M059J (cell line): ENCODE data around the gene NRIP3. TPM values are rescaled to one million over a fixed set of nuclear protein-coding genes. Genes with fewer than 3 reads are reported as not detected.
"Not testable (repeated sequence)": the region's sequence is repeated elsewhere in the genome, so short reads cannot be mapped to it uniquely, and the experiment has no call there.

ENCODE experiments used
- DNase-seq: peaks from one replicate; pipeline ENCODE4 v3.0.0-alpha.2; 2012; ENCODE audit warnings: low read depth
- total RNA-seq: library from RNA; depleted of rRNA; stranded (reverse); fragments of >200 nt; shearing (Covaris generic); gene quantifications from 2 replicates; pipeline ENCODE4 v1.2.3, GENCODE V29; 2014

Gene NRIP3
- total RNA-seq, 1 experiment from 2014 or later: 30.5 TPM

DNA sequence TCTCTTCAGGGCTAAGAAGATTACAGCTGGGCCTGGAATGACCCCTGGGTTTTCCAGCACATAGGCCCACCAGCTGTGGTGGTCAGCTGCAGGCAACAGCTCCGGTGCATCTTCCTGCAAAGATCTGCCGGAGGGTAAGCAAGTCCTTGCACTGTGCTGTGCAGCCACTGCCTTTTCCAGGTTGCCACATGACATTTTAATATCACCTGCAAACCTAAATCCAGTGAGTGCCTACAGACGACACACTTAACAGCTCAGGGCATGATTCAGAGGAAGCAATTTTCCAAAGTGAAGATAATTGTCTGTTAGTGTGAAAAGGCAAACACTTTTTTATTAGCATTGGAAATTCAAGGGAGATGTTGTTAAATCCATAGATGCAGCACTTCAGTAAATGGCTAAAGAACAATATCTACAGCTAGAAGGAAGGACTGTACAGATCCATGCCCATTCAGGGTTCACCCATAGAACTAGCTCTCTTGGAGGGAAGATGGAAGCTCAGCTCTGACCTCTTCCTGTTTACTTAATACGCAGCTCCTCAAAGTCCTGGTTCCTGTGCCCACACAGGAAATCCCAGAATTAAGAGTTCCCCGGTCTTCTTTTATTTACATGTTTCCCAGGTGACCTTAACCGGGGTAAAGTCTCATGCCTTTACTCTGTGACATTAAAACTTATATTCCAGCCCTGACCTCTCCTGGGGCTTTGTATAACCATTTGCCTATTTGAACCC, 13.3 kb upstream of the NRIP3 start:
- peak; percentile 62 for DNase-seq

DNA sequence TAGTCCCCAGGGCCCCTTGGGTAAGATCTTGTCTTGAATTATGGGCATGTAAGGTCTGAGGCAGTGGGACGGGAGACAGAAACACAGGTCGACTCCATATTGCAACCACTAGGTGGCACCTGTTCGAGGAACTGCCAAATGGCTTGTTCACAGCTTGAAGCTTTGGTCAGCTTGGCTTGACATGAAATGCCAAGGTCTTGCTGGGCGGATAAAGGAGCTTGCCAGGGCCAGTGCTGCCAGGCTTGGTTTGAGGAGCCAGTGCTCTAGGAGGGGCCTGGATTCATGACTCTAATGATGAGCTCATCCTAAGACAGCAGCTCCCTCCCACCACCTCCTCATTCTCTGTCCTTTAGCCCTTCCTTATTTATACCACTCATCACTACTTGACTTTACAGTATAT, 11.9 kb upstream of the NRIP3 start:
- DNase-seq: peak; percentile 80

GRCh38 chr11:9014826-9015225, 11.0 kb upstream of the NRIP3 start:
- peak; percentile 42 for DNase-seq

GRCh38 chr11:9013373-9013772, 9.6 kb upstream of the NRIP3 start:
- DNase-seq: no peak

- not testable (repeated sequence) for DNase-seq
Measured at GRCh38 chr11:9009538-9009937, 5.7 kb upstream of the NRIP3 start.

- DNase-seq: no peak
Measured at GRCh38 chr11:9008661-9009060, 4.9 kb upstream of the NRIP3 start.

DNA sequence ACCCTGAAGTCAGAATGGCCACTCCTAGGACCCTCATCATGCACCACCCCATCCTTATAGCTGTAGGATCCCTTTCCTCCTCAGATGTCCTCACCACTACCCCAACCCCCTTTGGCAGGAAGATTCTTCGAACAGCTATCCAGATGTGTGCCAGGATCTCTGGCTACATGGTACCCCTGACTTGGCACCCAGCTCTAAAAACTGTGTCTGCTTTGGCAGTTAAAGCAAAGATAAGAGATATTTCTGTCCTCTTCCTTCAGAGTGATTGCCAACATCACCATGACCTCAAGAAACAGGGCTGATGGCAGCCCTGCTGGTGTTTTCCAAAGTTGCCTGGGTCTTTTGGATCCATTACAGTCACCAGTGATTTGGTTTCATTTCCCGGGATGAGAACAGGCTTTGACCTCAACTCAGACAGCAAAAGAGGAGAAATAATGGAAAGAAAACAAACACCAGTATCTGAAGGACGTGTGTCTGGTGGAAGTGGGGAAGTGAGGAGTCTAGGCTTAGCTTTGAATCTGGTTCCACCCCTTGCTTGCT, 4.3 kb upstream of the NRIP3 start:
- DNase-seq: no peak

GRCh38 chr11:9005087-9005486, 1.3 kb upstream of the NRIP3 start:
- no peak for DNase-seq

DNA sequence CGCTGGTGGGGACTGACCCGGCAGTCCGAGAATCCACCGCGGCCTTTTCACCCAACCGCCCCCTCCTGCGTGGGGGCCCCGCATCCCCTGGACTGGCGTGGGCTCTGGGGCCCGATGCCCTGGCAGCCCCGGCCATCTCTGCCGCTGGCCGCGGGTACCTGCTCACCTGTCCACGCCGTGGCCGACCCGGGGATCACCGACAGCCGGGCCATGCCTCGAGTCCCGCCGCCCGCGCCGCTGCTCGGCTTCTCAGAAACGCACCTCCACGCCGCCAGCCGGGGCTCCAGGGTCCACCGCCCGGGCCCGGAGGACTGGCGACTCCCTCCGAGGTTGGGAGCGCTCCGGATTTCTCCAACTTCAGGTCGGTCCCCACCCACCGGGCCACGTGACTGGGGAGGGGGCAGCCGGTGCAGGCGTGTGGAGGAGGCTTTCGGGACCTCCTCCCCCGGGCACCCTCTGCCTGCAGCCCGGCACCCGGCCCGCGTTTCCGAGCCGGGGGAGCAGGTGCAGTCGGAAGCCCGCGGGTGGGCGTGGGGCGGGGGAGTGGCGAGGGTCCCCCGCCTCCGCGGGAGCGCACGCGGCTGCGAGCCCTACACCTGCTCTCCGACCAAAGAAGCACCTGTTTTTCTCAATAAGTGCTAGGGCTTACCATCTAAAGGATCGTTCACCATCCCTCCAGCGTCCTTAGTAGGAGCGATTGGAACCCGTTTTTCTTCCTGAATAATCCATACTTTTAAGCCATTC, 554 bp upstream of the NRIP3 start:
- DNase-seq: peak; percentile 9

DNA sequence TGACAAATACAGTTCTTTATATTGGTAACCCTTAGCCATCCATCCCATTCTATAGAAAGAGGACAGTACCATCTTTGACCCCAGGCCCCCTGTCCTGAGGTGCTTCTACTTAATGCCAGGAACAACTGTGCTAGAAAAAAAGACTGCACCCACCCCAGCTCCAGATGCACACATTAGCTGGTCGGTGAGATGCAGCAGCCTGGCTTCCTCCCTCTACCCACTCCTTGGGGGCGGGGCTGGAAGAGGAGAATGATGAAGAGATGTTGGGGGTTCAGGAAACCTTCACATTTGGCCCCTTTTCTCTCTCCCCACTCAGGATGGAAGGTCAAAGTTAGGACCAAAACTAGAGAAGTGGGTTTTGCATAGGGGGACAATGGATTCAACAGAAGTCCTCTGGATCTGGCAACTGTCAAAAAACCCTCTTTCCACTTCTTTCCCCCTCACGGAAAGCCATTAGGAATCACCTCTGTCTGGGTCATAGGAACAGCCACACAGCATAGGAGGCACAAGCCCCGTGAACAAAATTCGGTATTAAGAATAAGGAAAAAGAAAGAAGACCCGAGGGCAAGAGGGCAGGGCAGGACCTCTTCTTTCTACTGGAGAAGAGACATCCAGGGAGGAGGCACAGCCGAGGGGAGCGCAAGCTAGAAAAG, 755 bp downstream of the NRIP3 start:
- DNase-seq: peak; percentile 41

DNA sequence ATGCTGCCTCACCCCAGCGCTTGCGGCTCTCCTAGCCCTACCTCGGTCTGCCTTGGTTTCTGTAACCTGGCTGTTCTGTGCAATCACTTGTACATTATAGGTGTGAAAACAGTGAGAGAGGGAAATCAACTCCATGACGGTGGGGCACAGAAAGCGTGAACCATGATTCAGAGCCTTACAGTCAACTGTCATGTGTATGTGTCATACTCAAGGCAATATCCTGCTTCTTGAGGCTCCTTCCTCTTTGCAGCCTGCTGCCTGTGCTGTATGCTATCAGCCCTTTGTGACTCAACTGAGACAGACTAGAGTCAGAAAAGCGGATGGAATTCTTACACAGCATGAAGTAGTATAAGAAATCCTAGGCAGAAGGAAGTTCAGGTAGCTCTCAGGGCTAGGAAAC, 2.1 kb downstream of the NRIP3 start:
- peak; percentile 92 for DNase-seq

- no peak for DNase-seq
Measured at GRCh38 chr11:8998017-8998416, 5.8 kb downstream of the NRIP3 start.

- DNase-seq: no peak
Measured at GRCh38 chr11:8997451-8997850, 6.3 kb downstream of the NRIP3 start.

- peak; percentile 68 for DNase-seq
Measured at GRCh38 chr11:8989453-8989852, 14.3 kb downstream of the NRIP3 start.

DNA sequence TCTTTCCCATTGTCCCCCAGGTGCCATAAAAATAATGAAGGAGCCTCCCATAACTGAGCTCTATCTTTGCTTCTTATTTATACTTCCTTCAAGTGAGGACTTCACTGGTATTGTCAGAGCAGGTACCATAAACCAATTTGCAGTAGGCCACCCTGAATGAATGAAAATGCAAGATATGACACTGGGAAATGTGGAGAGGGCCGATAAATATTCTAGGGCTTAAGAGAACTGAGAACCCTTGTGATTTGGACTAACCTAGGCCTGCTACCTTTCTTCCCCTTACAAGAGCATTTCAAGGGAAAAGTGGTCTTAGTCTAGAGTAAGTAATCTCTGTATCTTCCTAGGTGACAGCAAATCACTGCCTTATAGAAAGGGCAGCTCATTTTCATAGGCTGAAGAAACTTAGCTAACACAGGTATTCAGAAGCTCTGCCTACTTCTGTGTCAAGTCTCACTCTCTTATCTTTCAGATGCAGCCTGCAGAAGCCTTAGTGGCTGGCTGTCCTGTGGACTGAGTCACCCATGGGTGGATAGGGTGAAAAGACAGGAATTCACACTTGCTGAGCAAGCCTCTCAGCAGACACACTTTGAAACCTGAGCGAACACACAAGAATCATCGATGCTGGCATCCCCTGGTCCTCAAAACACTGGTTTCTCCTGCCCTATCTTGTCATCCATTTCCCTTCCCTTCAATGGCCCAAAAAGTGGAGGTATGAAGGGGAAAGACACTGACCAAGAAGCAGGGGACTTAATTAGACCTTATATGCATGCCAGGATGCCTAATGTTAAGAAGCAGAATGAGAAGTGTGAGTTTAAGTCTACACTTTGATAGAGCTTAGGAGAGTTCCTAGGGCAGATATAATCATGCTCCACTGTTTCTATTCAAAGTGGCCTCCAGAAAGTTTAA, 15.2 kb downstream of the NRIP3 start:
- peak; percentile 58 for DNase-seq

DNA sequence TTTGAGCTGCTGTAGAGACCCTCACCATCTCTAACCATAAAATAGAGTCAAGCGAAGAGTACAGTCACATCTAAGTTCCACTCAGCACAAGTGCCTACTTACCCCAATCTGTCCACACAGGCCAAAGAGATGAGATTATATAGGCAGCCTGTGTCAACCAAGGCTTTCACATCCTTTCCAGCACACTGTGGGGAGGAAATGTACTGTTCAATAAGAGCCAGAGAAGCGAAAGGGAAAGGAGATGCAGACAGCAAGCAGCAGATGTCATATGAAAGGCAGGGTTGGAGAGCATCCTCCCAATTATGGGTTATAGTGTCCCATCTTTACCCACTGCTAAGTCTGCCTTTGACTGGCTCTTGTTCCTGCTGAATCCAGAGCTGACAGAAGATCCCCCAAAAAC, 16.4 kb downstream of the NRIP3 start:
- no peak for DNase-seq

GRCh38 chr11:8986772-8987171, 17.0 kb downstream of the NRIP3 start:
- not testable (repeated sequence) for DNase-seq

GRCh38 chr11:8985462-8985861, 18.3 kb downstream of the NRIP3 start:
- no peak for DNase-seq

- no peak for DNase-seq
Measured at GRCh38 chr11:8983552-8983951, 20.2 kb downstream of the NRIP3 start.

DNA sequence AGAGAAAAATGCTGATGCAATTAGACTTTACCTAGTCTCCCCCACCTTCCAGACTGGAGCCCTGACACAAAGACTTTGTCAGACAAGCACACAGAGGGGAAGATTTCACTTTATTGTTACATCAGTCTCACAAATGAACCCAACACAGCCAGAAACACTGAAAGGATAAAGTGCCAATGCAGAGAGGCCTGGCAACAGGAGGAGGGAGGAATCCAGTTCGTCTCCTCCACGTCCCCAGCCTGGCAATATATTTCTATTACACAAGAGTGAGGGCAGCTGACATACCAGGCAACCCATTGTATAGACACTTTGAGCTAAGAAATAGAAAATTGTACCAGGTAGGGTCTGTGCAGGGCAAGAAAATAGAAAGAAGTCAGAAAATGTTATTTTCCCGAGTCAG, 23.3 kb downstream of the NRIP3 start:
- no peak for DNase-seq

- not testable (repeated sequence) for DNase-seq
Measured at GRCh38 chr11:8979365-8979764, 24.4 kb downstream of the NRIP3 start.
